Skeletal muscle tissue (tissue), 4 donors: Measurements from ENCODE around the gene BOLL. TPM values are rescaled to one million over a fixed set of nuclear protein-coding genes. Genes with fewer than 3 reads are reported as not detected.

Source experiments
- H3K27ac ChIP-seq: one replicate; pipeline ENCODE4 v1.7.0; 2013; ENCODE audit warnings: mild to moderate bottlenecking, low read depth, low read length, inconsistent platforms
- H3K27me3 ChIP-seq, 3 donors: one replicate each; pipeline ENCODE4 v1.7.0; 2013; ENCODE audit warnings: low read length in 3 of 3; ENCODE audit not compliant: control insufficient read depth in 3 of 3, insufficient read depth in 3 of 3
- H3K36me3 ChIP-seq, 3 donors: one replicate each; pipeline ENCODE4 v1.7.0; 2013; ENCODE audit warnings: low read length in 3 of 3; ENCODE audit not compliant: control insufficient read depth in 3 of 3, insufficient read depth in 3 of 3
- H3K4me1 ChIP-seq, 3 donors: one replicate each; pipeline ENCODE4 v1.7.0; 2013; ENCODE audit warnings: low read length in 3 of 3, mild to moderate bottlenecking in 3 of 3; ENCODE audit not compliant: control insufficient read depth in 3 of 3, insufficient read depth in 3 of 3
- H3K4me3 ChIP-seq, 3 donors: one replicate each; pipeline ENCODE4 v1.7.0; 2013; ENCODE audit warnings: low read length in 3 of 3
- H3K9ac ChIP-seq, 3 donors: one replicate each; pipeline ENCODE4 v1.7.0; 2013; ENCODE audit warnings: low read length in 3 of 3, mild to moderate bottlenecking in 3 of 3, moderate library complexity in 2 of 3, low read depth in 1 of 3
- H3K9me3 ChIP-seq, 3 donors: one replicate each; pipeline ENCODE4 v1.7.0; 2013; ENCODE audit warnings: low read length in 3 of 3; ENCODE audit not compliant: control insufficient read depth in 3 of 3
- total RNA-seq: library from RNA; depleted of rRNA; stranded (reverse); fragments of >200 nt; gene quantifications from one replicate; pipeline ENCODE4 v1.2.3, GENCODE V29; 2014
- donor health status: Osteomylitis.

Gene BOLL
- total RNA-seq, 1 donor from 2014 or later: 2.6 TPM

DNA sequence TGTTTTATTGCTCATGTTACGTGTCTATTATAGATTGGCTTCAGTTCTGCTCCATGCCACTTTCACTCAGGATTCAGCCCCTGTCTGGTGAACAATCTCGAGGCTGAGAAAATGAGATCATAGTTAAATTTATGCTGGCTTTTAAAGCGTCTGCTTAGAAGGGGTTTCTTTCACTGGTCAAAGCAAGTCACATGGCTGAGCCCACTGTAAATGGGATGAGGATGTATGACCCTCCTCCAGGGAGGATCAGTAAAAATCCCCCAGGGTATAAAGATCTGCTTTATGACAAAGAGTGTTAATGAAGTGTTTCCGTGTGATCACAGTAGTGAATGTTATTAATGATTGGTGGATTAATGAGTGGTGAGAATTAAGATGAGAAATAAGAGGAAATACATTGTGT, 13.1 kb upstream of the BOLL start:
- H3K4me1 ChIP-seq: peaks cover 3 to 23% (median 13%) of the 10 kb centered on the region in 3 donors
- no peaks in the 10 kb centered on the region for H3K9me3 ChIP-seq
- H3K27ac ChIP-seq: peak overlapping the region; percentile 0
- H3K27me3 ChIP-seq: peaks cover 0 to 4% (median 0%) of the 10 kb centered on the region in 3 donors
- H3K36me3 ChIP-seq: no peaks in the 10 kb centered on the region
- H3K9ac ChIP-seq: peak overlapping the region in 1 of 3 donors; percentile 50
- H3K4me3 ChIP-seq: no peak overlapping the region

DNA sequence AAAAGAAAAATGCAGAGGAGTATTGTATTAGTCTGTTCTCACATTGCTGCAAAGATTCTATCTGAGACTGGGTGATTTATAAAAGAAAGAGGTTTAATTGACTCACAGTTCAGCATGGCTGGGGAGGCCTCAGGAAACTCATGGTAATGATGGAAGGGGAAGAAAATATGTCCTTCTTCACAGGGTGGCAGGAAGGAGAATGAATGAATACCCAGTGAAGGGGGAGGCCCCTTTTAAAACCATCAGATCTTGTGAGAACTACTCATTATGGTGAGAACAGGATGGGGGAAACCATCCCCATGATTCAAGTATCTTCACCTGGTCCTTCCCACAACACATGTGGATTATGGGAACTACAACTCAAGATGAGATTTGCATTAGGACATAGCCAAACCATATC, 10.2 kb upstream of the BOLL start:
- Histone ChIP-seq H3K27ac (no peak overlapping the region), H3K4me3 (no peak overlapping the region), H3K27me3 (no peaks in the 10 kb centered on the region), H3K9ac (no peak overlapping the region), H3K36me3 (no peaks in the 10 kb centered on the region), H3K4me1 (peaks cover 3 to 8% (median 8%) of the 10 kb centered on the region in 3 donors), H3K9me3 (no peaks in the 10 kb centered on the region)

DNA sequence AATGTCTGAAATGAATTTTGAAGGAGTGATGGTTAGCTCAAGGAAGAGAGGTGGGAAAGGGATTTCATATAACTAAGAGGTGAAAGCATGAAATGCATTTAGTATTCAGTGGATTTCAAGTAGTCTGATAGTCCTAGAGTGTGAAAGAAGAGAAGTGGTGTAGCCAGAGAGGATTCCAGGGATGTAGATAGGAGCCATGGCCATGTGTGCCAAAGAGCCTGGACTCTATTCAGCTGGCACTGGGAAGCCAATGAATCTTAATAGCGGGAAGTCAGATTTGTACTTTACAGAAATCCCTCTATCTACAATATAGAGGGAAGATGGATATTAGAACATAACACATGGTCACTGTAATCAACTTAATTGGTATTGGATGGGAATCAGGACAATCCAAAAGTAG, 8.3 kb upstream of the BOLL start:
- Histone ChIP-seq H3K36me3 (no peaks in the 10 kb centered on the region), H3K9ac (no peak overlapping the region), H3K27ac (no peak overlapping the region), H3K4me1 (peaks cover 0 to 5% (median 0%) of the 10 kb centered on the region in 3 donors), H3K4me3 (no peak overlapping the region), H3K9me3 (no peaks in the 10 kb centered on the region), H3K27me3 (no peaks in the 10 kb centered on the region)

DNA sequence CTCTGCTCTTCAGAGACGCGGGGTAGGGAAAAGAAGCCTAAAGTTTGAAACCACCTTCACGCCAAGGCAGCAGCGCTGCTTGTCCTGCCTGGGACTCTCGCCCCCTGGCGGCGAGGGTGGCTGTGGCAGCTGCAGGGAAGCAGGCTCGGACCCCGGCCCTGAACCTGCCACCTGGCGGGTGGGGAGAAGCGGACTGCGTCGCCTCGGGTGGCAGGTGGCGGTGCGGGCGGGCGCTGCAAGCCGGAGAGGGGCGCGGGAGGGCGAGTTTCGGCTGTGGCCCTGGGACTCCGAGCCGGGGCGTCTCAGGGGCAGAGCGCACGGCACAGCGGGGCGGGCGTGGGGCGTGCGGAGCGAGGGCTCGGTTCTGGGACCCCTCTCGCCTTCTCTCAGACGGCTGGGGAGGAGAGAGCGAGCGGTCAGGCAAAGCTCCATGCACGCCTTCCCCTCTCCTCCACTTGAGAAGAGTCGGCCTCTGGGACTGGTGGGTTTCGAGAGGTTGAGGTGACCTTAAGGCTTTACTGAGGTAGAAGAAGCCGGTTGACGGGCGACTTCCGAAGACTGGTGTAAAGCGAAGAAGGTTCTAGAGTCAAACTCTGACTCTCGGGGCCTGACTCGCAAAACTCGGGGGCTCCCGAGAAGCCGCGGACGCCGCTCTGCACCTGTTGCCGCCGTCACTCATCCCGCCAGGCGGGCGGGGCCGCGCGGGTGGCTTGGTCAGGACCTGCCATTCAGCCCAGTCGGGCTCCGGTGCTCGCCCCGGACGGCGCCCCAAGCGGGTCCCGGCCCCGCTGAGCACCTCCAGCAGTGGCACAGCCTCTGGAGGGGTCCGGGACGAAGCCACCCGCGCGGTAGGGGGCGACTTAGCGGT, 1.1 kb upstream of the BOLL start:
- peak overlapping the region; percentile 76 to 98 (median 94) for H3K9ac ChIP-seq
- no peaks in the 10 kb centered on the region for H3K9me3 ChIP-seq
- H3K27ac ChIP-seq: peak overlapping the region; percentile 97
- peak overlapping the region; percentile 75 to 85 (median 84) for H3K4me3 ChIP-seq
- H3K36me3 ChIP-seq: no peaks in the 10 kb centered on the region
- peaks cover 5 to 11% (median 7%) of the 10 kb centered on the region in 3 donors for H3K27me3 ChIP-seq
- peaks cover 0 to 7% (median 5%) of the 10 kb centered on the region in 3 donors for H3K4me1 ChIP-seq

GRCh38 chr2:197782126-197782525, 3.0 kb downstream of the BOLL start:
- H3K9me3 ChIP-seq: no peaks in the 10 kb centered on the region
- H3K36me3 ChIP-seq: no peaks in the 10 kb centered on the region
- no peak overlapping the region for H3K4me3 ChIP-seq
- peaks cover 0 to 14% (median 11%) of the 10 kb centered on the region in 3 donors for H3K4me1 ChIP-seq
- H3K27ac ChIP-seq: no peak overlapping the region
- peaks cover 5 to 9% (median 7%) of the 10 kb centered on the region in 3 donors for H3K27me3 ChIP-seq
- H3K9ac ChIP-seq: peak overlapping the region in 1 of 3 donors; percentile 36

DNA sequence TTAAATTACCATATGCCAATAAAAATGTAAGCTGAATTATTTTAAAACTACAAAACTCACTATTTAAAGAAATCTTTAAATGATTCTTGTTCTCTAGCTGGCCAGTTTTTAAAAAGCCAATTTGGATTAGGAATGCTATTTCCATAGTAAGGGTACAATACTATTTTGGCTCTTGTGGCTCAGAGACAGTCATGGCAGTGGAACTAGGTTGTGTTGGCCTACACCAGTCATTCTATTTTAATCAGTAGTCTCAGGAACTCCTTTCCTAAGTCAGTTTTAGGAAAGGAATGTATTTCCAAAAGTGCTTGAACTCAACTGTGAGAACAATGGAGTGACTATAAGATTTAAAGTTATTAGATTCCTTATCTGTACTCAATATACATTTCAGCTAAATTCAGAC, 5.9 kb downstream of the BOLL start:
- no peak overlapping the region for H3K27ac ChIP-seq
- no peaks in the 10 kb centered on the region for H3K27me3 ChIP-seq

GRCh38 chr2:197777823-197778407, 7.2 kb downstream of the BOLL start:
- no peak overlapping the region for H3K4me3 ChIP-seq
- no peaks in the 10 kb centered on the region for H3K27me3 ChIP-seq
- H3K36me3 ChIP-seq: no peaks in the 10 kb centered on the region
- no peak overlapping the region for H3K27ac ChIP-seq
- no peaks in the 10 kb centered on the region for H3K9me3 ChIP-seq
- H3K4me1 ChIP-seq: peaks cover 0 to 7% (median 6%) of the 10 kb centered on the region in 3 donors
- no peak overlapping the region for H3K9ac ChIP-seq

More for the DNA sequence above, 5.9 kb downstream of the BOLL start:
- peaks cover 0 to 7% (median 6%) of the 10 kb centered on the region in 3 donors for H3K4me1 ChIP-seq
- H3K36me3 ChIP-seq: no peaks in the 10 kb centered on the region
- no peak overlapping the region for H3K4me3 ChIP-seq
- peak overlapping the region in 1 of 3 donors; percentile 11 for H3K9ac ChIP-seq
- H3K9me3 ChIP-seq: no peaks in the 10 kb centered on the region

DNA sequence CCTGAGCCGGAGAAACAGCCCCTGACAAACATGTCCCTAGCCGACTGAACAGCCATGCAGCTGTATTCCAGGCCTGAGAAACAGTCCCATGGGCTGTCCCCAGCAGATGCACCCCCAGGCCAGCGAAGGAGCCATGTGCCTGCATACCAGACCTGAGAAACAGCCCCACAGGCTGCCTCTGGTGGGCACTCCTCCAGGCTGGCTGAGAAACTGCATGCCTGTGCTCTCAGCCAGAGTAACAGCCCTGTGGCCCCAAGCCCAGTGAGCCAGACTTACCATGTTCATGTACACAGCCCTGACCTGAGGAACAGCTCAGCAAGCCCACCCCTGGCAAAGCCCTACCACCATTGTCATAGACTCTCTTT, 24.8 kb downstream of the BOLL start:
- Histone ChIP-seq H3K27me3 (no peaks in the 10 kb centered on the region), H3K9me3 (no peaks in the 10 kb centered on the region), H3K36me3 (peaks cover 0 to 6% (median 3%) of the 10 kb centered on the region in 3 donors), H3K27ac (no peak overlapping the region), H3K4me1 (peaks cover 7 to 11% (median 8%) of the 10 kb centered on the region in 3 donors), H3K4me3 (no peak overlapping the region), H3K9ac (no peak overlapping the region)

- H3K27ac ChIP-seq: no peak overlapping the region
- no peaks in the 10 kb centered on the region for H3K27me3 ChIP-seq
- no peaks in the 10 kb centered on the region for H3K9me3 ChIP-seq
- no peak overlapping the region for H3K4me3 ChIP-seq
- no peak overlapping the region for H3K9ac ChIP-seq
- H3K4me1 ChIP-seq: peaks cover 7 to 11% (median 8%) of the 10 kb centered on the region in 3 donors
- peaks cover 0 to 6% (median 3%) of the 10 kb centered on the region in 3 donors for H3K36me3 ChIP-seq
Observed at GRCh38 chr2:197759625-197760292, 25.4 kb downstream of the BOLL start.
